ENCODE measurements around the gene SLC35F1.

The SLC35F1 gene

GRCh38 chr6:117930645-117931044 is 23.6 kb downstream of the SLC35F1 start:
- Histone ChIP-seq H4K20me1 (ENCODE audit: insufficient read depth, low read length) (no peaks in the 10 kb centered on the region), H3K4me3 (ENCODE audit: low read length) (no peak overlapping the region), H3K4me2 (ENCODE audit: low read length) (no peak overlapping the region), H3K9ac (ENCODE audit: low read length) (no peak overlapping the region), H3K36me3 (replicated peaks; ENCODE audit: low read depth, low read length) (no peaks in the 10 kb centered on the region), H3K27me3 (ENCODE audit: low read depth, low read length) (no peaks in the 10 kb centered on the region), H3K27ac (ENCODE audit: low read length) (no peak overlapping the region), H3K4me1 (ENCODE audit: low read length) (no peaks in the 10 kb centered on the region), H3K9me3 (ENCODE audit: insufficient read depth, low read length) (peaks cover 7% of the 10 kb centered on the region; the same call in 1 of the 2 replicates), H3K79me2 (ENCODE audit: low read length) (no peaks in the 10 kb centered on the region), H2AFZ (ENCODE audit: low read depth, low read length) (no peak overlapping the region)
- TF ChIP-seq CTCF (IDR thresholded peaks at IDR 0.05; ENCODE audit: low read depth, low read length) (no peak), EZH2phosphoT487 (IDR thresholded peaks at IDR 0.05; ENCODE audit: low read depth) (no peak)

- Histone ChIP-seq H3K4me3 (ENCODE audit: low read length) (no peak overlapping the region), H3K36me3 (replicated peaks; ENCODE audit: low read depth, low read length) (no peaks in the 10 kb centered on the region), H3K79me2 (ENCODE audit: low read length) (no peaks in the 10 kb centered on the region), H3K27me3 (ENCODE audit: low read depth, low read length) (no peaks in the 10 kb centered on the region), H3K9me3 (ENCODE audit: insufficient read depth, low read length) (peaks cover 7% of the 10 kb centered on the region; the same call in 1 of the 2 replicates), H2AFZ (ENCODE audit: low read depth, low read length) (no peak overlapping the region), H4K20me1 (ENCODE audit: insufficient read depth, low read length) (no peaks in the 10 kb centered on the region), H3K27ac (ENCODE audit: low read length) (no peak overlapping the region), H3K4me2 (ENCODE audit: low read length) (no peak overlapping the region), H3K4me1 (ENCODE audit: low read length) (no peaks in the 10 kb centered on the region), H3K9ac (ENCODE audit: low read length) (no peak overlapping the region)
- TF ChIP-seq CTCF (IDR thresholded peaks at IDR 0.05; ENCODE audit: low read depth, low read length) (no peak), EZH2phosphoT487 (IDR thresholded peaks at IDR 0.05; ENCODE audit: low read depth) (no peak)
Measured at GRCh38 chr6:117932001-117932400, 24.9 kb downstream of the SLC35F1 start.

- no peak overlapping the region for H3K9ac ChIP-seq (ENCODE audit: low read length)
- TF ChIP-seq CTCF (IDR thresholded peaks at IDR 0.05; ENCODE audit: low read depth, low read length), result no peak
- TF ChIP-seq EZH2phosphoT487 (IDR thresholded peaks at IDR 0.05; ENCODE audit: low read depth), result no peak
- no peak overlapping the region for H2AFZ ChIP-seq (ENCODE audit: low read depth, low read length)
- H3K79me2 ChIP-seq (ENCODE audit: low read length), result no peaks in the 10 kb centered on the region
- no peak overlapping the region for H3K4me3 ChIP-seq (ENCODE audit: low read length)
- no peak overlapping the region for H3K4me2 ChIP-seq (ENCODE audit: low read length)
- H4K20me1 ChIP-seq (ENCODE audit: insufficient read depth, low read length), result no peaks in the 10 kb centered on the region
- H3K36me3 ChIP-seq (replicated peaks; ENCODE audit: low read depth, low read length), result no peaks in the 10 kb centered on the region
- no peaks in the 10 kb centered on the region for H3K4me1 ChIP-seq (ENCODE audit: low read length)
- no peak overlapping the region for H3K27ac ChIP-seq (ENCODE audit: low read length)
- peaks cover 7% of the 10 kb centered on the region; the same call in 1 of the 2 replicates for H3K9me3 ChIP-seq (ENCODE audit: insufficient read depth, low read length)
- no peaks in the 10 kb centered on the region for H3K27me3 ChIP-seq (ENCODE audit: low read depth, low read length)
Measured at GRCh38 chr6:117932676-117933075, 25.6 kb downstream of the SLC35F1 start.

GRCh38 chr6:117933471-117933870 is 26.4 kb downstream of the SLC35F1 start:
- TF ChIP-seq CTCF (IDR thresholded peaks at IDR 0.05; ENCODE audit: low read depth, low read length) (no peak), EZH2phosphoT487 (IDR thresholded peaks at IDR 0.05; ENCODE audit: low read depth) (no peak)
- Histone ChIP-seq H3K4me3 (ENCODE audit: low read length) (no peak overlapping the region), H3K9me3 (ENCODE audit: insufficient read depth, low read length) (peaks cover 2% of the 10 kb centered on the region; the same call in 1 of the 2 replicates), H3K4me2 (ENCODE audit: low read length) (no peak overlapping the region), H3K79me2 (ENCODE audit: low read length) (no peaks in the 10 kb centered on the region), H3K36me3 (replicated peaks; ENCODE audit: low read depth, low read length) (no peaks in the 10 kb centered on the region), H3K27me3 (ENCODE audit: low read depth, low read length) (no peaks in the 10 kb centered on the region), H4K20me1 (ENCODE audit: insufficient read depth, low read length) (no peaks in the 10 kb centered on the region), H2AFZ (ENCODE audit: low read depth, low read length) (no peak overlapping the region), H3K4me1 (ENCODE audit: low read length) (no peaks in the 10 kb centered on the region), H3K9ac (ENCODE audit: low read length) (no peak overlapping the region), H3K27ac (ENCODE audit: low read length) (no peak overlapping the region)
